KOPT-K1 (cell line): Measurements from ENCODE around the gene EPHA6.

Experiments used
- H3K27ac ChIP-seq: fragments of 200-600 bp; sonication (generic); 2 replicates; pipeline ENCODE4 v1.5.1; 2016; ENCODE audit warnings: antibody characterized with exemption, mild to moderate bottlenecking, low read depth, low read length; ENCODE audit not compliant: poor library complexity, severe bottlenecking
- H3K36me3 ChIP-seq: fragments of 200-600 bp; sonication (generic); 2 replicates; pipeline ENCODE4 v1.5.1; 2017; ENCODE audit warnings: antibody characterized with exemption, mild to moderate bottlenecking, low read length, moderate library complexity; ENCODE audit not compliant: insufficient read depth
- H3K9me3 ChIP-seq: fragments of 200-600 bp; sonication (generic); 2 replicates; pipeline ENCODE4 v1.5.1; 2017; ENCODE audit warnings: antibody characterized with exemption, low read length, mild to moderate bottlenecking; ENCODE audit not compliant: insufficient read depth, poor library complexity, severe bottlenecking

EPHA6 gene

GRCh38 chr3:97131476-97131875 is 317.1 kb downstream of the EPHA6 start:
- Histone ChIP-seq H3K9me3 (no peaks in the 10 kb centered on the region), H3K27ac (no peak overlapping the region), H3K36me3 (no peaks in the 10 kb centered on the region)

- no peak overlapping the region for H3K27ac ChIP-seq
- peaks cover 11% of the 10 kb centered on the region for H3K9me3 ChIP-seq
- H3K36me3 ChIP-seq, result no peaks in the 10 kb centered on the region
Observed at GRCh38 chr3:97138914-97139541, 324.6 kb downstream of the EPHA6 start.

- Histone ChIP-seq H3K36me3 (no peaks in the 10 kb centered on the region), H3K27ac (no peak overlapping the region), H3K9me3 (no peaks in the 10 kb centered on the region)
Observed at GRCh38 chr3:97148931-97149330, 334.5 kb downstream of the EPHA6 start.

GRCh38 chr3:97161169-97161568 is 346.8 kb downstream of the EPHA6 start:
- Histone ChIP-seq H3K9me3 (no peaks in the 10 kb centered on the region), H3K36me3 (no peaks in the 10 kb centered on the region), H3K27ac (no peak overlapping the region)

GRCh38 chr3:97177242-97177641 is 362.8 kb downstream of the EPHA6 start:
- Histone ChIP-seq H3K9me3 (no peaks in the 10 kb centered on the region), H3K36me3 (no peaks in the 10 kb centered on the region), H3K27ac (no peak overlapping the region)

GRCh38 chr3:97181704-97182103 is 367.3 kb downstream of the EPHA6 start:
- H3K36me3 ChIP-seq, result no peaks in the 10 kb centered on the region
- no peak overlapping the region for H3K27ac ChIP-seq
- H3K9me3 ChIP-seq, result no peaks in the 10 kb centered on the region

- Histone ChIP-seq H3K9me3 (no peaks in the 10 kb centered on the region), H3K27ac (no peak overlapping the region)
Observed at GRCh38 chr3:97187771-97188170, 373.4 kb downstream of the EPHA6 start.

GRCh38 chr3:97189835-97190234 is 375.4 kb downstream of the EPHA6 start:
- H3K36me3 ChIP-seq, result no peaks in the 10 kb centered on the region
- no peak overlapping the region for H3K27ac ChIP-seq
- H3K9me3 ChIP-seq, result no peaks in the 10 kb centered on the region

More at GRCh38 chr3:97187771-97188170, 373.4 kb downstream of the EPHA6 start:
- no peaks in the 10 kb centered on the region for H3K36me3 ChIP-seq

GRCh38 chr3:97197083-97197482 is 382.7 kb downstream of the EPHA6 start:
- Histone ChIP-seq H3K27ac (no peak overlapping the region), H3K36me3 (no peaks in the 10 kb centered on the region), H3K9me3 (no peaks in the 10 kb centered on the region)

- Histone ChIP-seq H3K9me3 (no peaks in the 10 kb centered on the region), H3K27ac (no peak overlapping the region), H3K36me3 (no peaks in the 10 kb centered on the region)
Observed at GRCh38 chr3:97197830-97198229, 383.4 kb downstream of the EPHA6 start.

GRCh38 chr3:97200387-97200786 is 386.0 kb downstream of the EPHA6 start:
- H3K27ac ChIP-seq, result no peak overlapping the region

GRCh38 chr3:97201814-97202213 is 387.4 kb downstream of the EPHA6 start:
- Histone ChIP-seq H3K27ac (no peak overlapping the region), H3K36me3 (no peaks in the 10 kb centered on the region), H3K9me3 (no peaks in the 10 kb centered on the region)

More at GRCh38 chr3:97200387-97200786, 386.0 kb downstream of the EPHA6 start:
- no peaks in the 10 kb centered on the region for H3K9me3 ChIP-seq
- no peaks in the 10 kb centered on the region for H3K36me3 ChIP-seq

- Histone ChIP-seq H3K27ac (no peak overlapping the region), H3K36me3 (no peaks in the 10 kb centered on the region), H3K9me3 (no peaks in the 10 kb centered on the region)
Observed at GRCh38 chr3:97228966-97229365, 414.6 kb downstream of the EPHA6 start.

GRCh38 chr3:97230486-97230885 is 416.1 kb downstream of the EPHA6 start:
- H3K27ac ChIP-seq, result no peak overlapping the region
- no peaks in the 10 kb centered on the region for H3K36me3 ChIP-seq
- H3K9me3 ChIP-seq, result no peaks in the 10 kb centered on the region

- H3K27ac ChIP-seq, result no peak overlapping the region
- no peaks in the 10 kb centered on the region for H3K36me3 ChIP-seq
- H3K9me3 ChIP-seq, result no peaks in the 10 kb centered on the region
Observed at GRCh38 chr3:97232393-97233034, 418.1 kb downstream of the EPHA6 start.

GRCh38 chr3:97235179-97235578 is 420.8 kb downstream of the EPHA6 start:
- no peaks in the 10 kb centered on the region for H3K9me3 ChIP-seq
- H3K36me3 ChIP-seq, result no peaks in the 10 kb centered on the region
- no peak overlapping the region for H3K27ac ChIP-seq
